Measurements from ENCODE around the gene RPA3.

GRCh38 chr7:7745258-7745657, 26.9 kb upstream of the RPA3 start:
- TF ChIP-seq POLR2A (IDR thresholded peaks at IDR 0.05; ENCODE audit: extremely low read depth, insufficient read length) (no peak), CTCF (IDR thresholded peaks at IDR 0.05; ENCODE audit: low read depth, low read length) (no peak), MYC (IDR thresholded peaks at IDR 0.05; ENCODE audit: low read depth, low read length) (no peak)
